DMS 273 (cell line): ENCODE data around the gene CHAD.
"Not testable (repeated sequence)": the region's sequence is repeated elsewhere in the genome, so short reads cannot be mapped to it uniquely, and the experiment has no call there.

ENCODE experiments used
- DNase-seq: peaks from one replicate; lab custom pipeline; 2025; ENCODE audit not compliant: unreplicated experiment; lab: John Stamatoyannopoulos, UW

CHAD gene

DNA sequence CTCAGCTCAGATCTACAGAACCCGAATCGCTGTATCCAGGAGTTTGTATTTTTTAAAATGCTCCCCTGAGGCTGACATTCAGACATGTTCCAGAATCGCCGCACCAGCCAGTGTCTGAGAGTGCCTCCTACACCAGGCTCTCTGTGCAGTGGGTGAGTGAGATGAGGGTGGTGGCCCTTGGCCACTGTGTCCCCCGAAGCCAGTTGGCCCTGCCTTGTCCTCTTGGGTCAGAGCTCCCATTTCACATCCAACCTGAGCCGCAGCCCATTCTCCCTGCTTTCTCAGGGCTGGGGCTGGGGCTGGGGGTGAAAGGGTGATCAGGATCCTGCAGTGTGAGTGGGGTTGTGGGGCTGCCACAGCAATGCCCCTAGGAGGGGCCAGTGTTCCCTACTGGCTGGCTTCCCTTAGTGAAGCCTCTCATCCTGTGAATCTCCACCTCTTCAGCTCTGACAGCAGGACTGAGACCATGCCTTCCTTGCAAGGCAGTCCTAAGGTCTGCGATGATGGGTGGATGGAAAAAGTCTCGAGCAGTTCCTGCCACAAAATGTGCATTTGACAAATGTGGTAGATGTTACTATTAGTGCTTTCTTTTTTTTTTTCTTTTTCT is 26.6 kb upstream of the CHAD start:
- DNase-seq = no peak

DNA sequence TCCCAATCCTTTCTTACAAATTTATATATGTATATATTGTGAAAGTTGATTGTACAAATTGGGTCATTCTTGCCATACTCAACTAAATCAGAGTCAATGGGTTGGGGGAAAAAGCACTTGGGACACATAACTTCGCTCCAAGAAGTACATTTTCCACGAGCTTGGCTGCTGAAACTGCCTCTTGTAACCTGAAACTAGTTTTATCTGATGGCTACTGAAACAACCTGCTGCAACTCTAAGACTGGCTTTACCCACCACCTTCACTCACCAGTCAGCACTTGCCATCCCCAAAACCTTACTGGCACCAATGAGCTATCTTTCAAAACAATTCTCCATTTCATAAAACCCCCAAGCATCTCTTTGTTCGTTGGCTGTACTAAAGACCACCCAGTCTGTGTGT is 25.1 kb upstream of the CHAD start:
- peak; percentile 51 for DNase-seq

DNA sequence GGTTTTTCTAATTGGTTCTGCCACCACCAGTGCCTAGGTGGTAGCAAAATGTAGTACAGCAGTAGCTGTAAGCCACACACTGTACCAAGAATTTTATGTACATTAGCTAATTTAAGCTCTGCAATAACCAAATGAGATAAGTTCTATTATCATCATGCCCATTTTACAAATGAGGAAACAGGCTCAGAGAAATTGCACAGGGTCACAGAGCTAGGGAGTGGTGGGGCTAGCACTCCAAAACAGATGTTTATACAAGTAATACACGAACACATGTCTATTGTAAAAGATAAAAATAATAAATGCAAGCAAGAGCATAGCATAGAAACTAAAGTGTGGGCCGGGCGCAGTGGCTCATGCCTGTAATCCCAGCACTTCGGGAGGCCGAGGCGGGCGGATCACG is 23.5 kb upstream of the CHAD start:
- no peak for DNase-seq

DNA sequence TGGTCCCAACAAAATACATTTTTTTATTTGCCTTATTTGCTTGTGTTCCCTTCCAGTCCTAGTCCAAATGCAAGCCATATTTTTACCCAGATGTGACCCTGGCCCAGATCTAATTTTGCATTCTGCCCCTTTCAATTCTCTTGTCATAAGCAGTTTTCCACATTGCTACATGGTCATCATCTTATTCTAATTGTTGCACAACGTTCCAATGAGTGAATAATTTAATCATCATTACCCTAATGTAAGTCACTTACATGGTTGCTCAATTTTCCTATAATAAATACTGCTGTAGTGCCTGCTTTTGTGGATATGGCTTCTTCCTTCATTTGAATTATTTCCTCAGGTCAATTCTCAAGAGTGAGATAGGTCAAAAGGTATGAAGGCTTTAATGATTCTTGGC is 22.8 kb upstream of the CHAD start:
- DNase-seq = no peak

DNA sequence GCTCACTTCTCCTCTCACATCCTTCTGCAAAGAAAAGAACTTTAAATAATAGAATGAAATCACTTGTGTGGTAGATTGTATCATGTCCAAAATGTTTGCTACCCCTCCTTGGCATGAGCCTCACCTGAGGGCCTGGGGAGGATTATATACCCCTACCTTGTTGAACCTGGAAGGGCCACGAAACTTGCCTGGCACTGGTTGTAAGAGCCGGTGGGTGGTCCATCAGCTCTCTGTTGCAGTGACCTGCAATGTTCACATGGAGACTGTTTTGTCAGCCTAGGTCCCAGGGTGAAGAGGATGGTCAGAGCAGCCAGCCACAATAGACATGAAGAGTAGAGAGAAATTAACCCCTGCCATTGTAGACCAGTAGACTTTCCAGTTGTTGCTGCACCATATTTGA is 20.2 kb upstream of the CHAD start:
- DNase-seq = no peak

GRCh38 chr17:50487213-50488096 is 18.8 kb upstream of the CHAD start:
- DNase-seq = no peak

GRCh38 chr17:50484386-50485155 is 15.9 kb upstream of the CHAD start:
- no peak for DNase-seq

DNA sequence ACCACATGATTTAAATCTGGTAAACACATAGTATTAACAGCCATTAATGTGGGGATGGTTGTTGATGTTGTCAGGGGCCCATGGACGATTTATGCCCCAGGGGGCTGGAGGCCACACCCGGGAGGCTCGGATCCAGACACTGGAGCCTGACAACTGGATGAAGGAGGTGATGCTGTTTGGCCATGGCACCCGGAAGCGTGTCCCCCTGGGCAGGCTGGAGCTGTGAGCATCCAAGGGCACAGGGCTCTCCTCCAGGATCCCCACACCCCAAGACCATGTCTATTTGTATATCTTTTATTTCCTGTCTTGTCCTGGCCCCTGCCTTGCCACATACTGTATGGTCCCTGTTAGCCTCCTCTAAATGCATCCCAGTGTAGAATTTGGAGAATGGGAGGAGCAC is 14.6 kb upstream of the CHAD start:
- DNase-seq = no peak

DNA sequence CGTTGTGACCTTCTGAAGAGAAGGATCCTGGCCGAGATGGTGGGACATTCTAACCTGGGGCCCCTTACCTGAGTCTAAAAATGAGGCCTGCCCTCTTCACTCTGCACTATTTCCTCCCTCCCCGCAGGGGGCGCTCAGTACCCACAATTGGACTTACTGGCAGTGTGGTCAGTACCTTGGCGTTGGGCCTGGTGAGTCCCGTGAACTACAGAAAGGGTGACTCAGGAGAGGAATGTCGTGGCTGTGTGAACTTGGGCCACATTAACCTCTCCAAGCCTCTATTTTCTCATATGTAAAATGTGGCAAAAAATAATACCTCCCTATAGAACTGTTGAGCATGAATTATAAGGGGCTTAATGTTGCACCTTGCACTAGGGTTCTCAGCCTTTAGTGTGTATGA is 13.8 kb upstream of the CHAD start:
- DNase-seq = peak; percentile 87

GRCh38 chr17:50482110-50482509 is 13.4 kb upstream of the CHAD start:
- no peak for DNase-seq

DNA sequence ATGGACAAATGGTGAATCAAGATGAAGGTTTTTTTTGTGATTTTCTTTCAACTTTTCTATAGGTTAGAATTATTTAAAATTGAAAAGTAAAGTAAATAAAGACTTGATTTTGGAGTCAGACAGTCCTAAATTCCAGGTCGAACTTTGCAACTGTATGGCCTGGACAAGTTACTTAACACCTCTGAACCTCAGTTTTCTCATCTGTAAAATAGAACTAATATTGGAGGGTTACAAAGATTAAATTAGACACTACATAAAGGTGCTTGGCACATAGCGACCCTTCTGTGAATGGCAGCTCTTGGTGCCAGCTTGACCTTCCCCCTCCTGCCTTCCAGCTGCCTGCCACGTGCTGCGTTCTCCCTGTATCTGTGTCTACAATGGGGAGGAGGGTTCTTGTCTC is 13.0 kb upstream of the CHAD start:
- DNase-seq = no peak

DNA sequence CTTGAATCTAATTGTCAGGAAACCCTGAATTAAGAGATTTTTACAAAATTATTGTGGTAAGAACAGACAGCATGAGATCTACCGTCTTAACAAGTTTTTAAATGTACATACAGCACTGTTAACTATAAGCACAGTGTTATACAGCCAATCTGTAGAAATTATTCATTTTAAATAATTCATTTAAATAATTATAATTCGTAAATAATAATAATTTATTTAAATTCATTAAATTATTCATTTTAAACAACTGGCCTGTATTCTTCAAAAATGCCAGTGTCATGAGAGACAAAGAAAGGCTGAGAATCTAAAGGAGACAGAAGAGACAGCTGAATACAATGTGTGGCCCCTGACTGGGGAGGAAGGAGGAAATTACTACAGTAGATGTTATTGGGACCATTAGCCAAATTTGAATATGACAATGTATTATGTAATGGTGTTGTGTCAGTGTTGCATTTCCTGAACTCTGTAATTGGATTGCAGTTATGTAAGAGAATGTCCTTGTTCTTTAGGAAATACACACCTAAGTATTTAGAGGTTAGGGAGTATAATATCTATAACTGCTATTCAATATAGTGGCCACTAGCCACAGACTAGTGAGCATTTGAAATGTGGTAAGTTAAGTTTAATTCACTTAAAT is 12.3 kb upstream of the CHAD start:
- DNase-seq = no peak

DNA sequence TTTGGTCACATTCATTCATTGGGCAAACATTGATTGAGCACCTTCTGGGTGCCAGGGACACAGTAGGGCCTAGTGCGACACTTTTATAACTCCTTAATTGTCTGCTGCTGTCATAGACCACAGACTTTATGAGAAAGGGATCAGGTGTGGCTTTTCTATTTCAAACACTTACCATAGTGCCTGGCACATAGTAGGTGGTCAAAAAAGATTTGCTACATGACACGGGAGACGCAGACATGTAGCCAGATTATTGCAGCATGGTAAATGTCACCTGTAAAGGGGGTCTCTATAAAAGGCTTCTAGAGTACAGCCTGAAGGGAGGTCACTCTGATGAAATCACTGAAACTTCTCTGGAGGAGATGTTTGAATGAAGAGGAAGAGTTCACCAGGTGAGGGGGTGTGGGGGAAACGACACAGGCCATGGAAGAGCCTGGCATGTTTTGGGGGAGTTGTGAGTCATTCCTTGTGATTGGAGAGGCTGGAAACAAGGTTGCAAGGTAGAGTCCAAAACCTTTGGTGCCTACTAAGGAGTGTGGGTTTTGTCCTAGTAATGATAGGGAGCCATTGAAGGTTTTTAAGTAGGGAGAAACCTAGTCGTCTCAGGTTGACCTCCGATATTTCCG is 11.6 kb upstream of the CHAD start:
- DNase-seq = no peak

GRCh38 chr17:50479522-50480141 is 11.0 kb upstream of the CHAD start:
- DNase-seq = peak; percentile 90

DNA sequence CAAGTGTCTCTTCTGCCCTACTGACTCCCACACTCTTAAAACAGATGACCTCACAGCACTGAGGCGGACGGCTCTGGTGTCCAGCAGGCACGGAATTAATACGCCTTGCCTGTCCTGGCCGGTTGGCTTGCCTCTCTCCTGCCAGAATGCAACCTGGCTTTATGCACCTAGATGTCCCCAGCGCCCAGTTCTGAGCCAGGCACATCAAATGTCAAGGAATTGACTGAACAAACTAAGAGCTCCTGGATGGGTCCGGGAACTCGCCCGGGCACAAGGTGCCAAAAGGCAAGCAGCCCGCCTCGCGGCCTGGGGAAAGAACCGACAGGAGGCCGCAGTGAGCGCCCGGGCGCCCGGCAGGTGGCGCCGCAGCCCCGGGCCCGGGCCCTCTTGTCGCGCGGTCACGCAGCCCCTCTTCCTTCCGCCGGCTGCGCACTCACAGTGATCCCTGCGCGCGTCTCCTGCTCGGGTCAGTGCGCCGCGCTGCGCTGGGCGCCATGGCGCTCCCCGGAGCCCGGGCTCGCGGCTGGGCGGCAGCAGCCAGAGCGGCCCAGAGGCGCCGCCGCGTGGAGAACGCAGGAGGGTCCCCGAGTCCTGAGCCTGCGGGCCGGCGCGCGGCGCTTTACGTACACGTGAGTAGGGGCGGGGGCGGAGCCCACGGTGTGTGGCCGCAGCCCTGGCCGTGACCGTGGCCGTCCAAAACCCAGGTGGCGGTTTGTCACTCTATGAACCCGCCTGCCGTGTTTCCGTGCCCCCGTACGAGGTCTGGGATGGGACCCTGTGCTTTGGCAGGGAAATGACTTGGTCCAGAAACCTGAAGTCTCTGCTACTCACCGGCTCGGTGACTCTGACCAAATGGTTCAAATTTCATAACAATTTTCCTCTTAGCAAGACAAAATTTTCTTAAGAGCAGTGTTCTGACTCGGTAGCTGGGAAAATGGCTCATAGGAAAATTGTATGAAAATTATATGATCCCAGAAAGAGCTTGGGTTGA is 10.0 kb upstream of the CHAD start, which contains the start of gene RSAD1:
RSAD1 (plus strand) TSS at position 470 of the 991 bp plus-strand sequence; CDS start at position 495, 25 bp downstream.
- peak; percentile 97 for DNase-seq

DNA sequence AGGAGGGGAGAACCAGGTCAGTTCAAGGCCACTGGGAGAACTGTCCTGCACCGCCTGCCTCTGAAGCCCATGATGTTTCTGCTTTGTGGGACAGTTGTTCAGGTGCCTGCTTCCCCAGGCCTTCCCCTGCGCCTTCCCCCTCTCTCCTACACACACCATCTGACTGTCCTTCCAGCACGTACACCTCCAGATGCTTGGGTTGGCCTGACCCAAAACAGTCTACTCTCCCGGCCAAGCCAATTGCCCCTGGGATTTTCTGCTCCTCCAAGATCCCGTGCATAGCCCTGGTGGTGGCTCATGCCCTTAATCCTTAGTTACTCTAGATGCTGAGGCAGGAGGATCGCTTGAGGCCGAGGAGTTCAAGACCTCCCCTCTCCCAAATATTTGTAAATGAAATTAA is 9.3 kb upstream of the CHAD start:
- DNase-seq = peak; percentile 51

GRCh38 chr17:50476545-50477315 is 8.1 kb upstream of the CHAD start:
- DNase-seq = no peak

DNA sequence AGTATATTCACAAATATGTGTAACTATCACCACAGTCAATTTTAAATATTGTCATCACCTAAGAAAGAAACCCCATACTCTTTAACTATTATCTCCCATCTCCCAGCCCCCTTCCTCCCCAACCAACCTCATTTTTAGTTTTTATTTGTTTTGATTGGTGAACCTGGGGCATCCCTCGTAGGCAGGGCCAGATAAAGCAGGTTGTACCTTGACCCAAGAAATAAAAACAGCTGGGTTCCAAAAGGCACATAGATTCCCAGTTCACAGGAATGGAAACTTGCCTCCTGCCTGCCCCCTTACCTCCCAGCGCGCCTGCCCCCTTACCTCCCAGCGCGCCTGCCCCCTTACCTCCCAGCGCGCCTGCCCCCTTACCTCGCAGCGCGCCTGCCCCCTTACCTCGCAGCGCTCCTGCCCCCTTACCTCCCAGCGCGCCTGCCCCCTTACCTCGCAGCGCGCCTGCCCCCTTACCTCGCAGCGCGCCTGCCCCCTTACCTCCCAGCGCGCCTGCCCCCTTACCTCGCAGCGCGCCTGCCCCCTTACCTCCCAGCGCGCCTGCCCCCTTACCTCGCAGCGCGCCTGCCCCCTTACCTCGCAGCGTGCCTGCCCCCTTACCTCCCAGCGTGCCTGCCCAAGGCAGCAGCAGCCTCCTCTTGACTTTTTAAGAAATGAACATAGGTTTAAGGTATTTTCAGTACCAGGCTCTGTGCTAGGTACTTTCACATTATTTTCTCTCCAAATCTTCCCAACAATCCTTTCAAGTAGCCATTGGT is 7.3 kb upstream of the CHAD start:
- not testable (repeated sequence) for DNase-seq
